ENCODE measurements around the gene TUBB1.
"Not testable (repeated sequence)": the region's sequence is repeated elsewhere in the genome, so short reads cannot be mapped to it uniquely, and the experiment has no call there.

Gene TUBB1

DNA sequence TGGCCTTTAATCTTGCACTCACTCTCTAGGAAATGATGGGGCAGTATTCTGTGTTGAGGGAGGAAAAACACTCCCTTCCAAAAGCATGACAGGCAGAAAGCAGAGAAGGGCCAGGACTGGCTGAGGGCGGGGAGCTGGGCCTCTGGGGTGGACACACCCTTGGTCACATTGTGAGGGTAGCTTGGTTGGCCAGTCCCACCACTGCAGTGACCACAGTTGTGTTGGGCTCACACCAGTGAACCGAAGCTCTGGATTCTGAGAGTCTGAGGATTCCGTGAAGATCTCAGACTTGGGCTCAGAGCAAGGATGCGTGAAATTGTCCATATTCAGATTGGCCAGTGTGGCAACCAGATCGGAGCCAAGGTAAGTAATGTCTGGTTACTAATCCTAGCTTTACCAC, at the start of gene TUBB1:
TSS of gene TUBB1 (plus strand) at position 213 of the 400 bp plus-strand sequence. CDS start at position 307, 94 bp downstream.
- DNase-seq = no peak

DNA sequence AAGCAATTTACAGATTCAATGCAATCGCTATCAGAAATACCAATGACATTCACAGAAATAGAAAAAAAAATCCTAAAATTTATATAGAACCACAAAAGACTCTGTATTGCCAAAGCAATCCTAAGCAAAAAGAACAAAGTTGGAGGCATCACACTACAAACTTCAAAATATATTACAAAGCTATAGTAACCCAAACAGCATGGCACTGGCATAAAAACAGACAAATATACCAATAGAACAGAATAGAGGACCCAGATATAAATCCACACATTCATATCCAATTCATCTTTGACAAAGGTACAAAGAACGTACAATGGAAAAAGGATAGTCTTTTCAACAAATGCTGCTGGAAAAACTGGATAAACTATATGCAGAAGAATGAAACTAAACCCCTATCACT, 49.8 kb upstream of the TUBB1 start:
- DNase-seq = no peak

DNA sequence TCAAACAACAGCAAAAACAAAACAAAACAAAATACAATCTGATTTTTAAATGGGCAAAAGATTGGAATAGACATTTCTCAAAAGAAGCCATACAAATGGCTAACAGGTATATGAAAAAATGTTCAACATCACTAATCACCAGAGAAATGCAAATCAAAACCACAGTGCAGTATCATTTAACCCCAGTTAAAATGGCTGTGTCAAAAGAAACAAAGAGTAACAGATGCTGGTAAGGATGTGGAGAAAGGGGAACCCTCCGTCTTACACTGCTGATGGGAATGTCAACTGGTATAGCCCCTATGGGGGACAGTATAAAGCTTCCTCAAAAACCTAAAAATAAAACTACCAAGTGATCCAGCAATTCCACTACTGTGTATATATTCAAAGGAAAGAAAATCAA, 49.1 kb upstream of the TUBB1 start:
- DNase-seq = no peak

DNA sequence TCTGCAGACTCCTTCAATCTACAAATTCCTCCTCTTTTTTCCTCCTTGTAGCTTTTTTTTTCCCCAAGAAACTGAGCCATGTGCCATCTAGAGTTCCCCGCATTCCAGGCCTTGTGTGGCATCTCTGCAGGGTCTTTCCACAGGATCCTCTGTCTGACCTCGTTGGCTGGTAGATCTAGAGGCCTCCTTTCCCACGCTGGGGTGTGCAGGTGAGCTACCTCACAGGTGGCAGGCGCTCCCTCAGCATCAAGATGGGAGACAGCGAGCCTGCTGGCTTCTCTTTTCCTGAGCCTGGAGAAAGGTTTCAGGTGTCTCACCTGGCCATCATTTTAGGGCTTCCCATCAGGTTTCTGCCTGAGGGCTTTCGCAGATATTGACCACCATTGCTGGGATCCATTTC, 47.8 kb upstream of the TUBB1 start:
- DNase-seq = no peak

DNA sequence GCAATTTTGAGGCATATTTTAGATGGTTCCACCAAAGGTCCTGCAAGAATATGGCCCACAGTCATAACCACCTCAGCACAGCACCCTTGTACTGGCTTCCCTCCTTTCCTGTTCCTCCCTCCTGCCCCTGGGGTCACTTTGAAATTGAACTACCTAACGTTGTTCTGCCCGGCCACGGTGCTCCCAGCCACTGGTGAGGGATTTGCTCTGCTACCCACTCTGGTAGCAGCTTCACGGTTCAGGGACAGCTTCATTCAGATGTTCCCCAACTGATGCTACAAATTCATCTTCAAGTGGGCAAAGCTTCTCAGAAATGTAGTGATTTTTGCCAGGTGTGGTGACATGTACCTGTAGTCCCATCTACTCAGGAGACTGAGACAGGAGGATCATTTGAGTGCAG, 46.0 kb upstream of the TUBB1 start:
- DNase-seq = no peak

DNA sequence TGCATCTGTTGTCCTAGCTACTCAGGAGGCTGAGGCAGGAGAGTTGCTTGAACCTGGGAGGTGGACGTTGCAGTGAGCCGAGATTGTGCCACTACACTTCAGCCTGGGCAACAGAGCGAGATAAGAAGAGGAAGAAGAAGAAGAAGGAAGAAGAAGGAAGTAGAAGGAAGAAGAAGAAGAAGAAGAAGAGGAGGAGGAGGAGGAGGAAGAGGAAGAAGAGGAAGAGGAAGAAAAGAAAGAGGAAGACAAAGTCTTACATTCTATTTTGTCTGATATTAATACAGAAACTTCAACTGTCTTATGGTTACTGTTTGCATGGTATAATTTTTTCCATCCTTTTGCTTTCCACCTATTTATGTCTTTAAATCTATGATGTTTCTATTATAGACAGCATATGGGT, 45.4 kb upstream of the TUBB1 start:
- DNase-seq = no peak

DNA sequence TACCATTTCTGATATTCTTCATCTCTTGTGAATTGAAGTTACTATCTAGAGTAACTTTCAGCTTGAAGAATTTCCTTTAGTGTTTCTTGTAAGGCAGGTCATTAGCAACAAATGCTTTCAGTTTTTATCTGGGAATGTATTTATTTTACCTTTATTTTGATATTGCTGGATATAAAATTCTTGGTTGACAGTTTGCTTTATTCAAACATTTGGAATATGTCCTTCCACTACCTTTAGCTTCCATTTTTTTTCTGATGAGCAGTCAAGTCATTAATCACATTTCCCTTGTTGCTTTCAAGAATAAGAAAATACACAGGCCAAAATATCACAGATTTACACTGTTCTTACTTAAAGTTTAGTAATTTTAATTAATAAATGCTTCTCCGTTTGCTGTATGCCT, 43.9 kb upstream of the TUBB1 start:
- DNase-seq = no peak

DNA sequence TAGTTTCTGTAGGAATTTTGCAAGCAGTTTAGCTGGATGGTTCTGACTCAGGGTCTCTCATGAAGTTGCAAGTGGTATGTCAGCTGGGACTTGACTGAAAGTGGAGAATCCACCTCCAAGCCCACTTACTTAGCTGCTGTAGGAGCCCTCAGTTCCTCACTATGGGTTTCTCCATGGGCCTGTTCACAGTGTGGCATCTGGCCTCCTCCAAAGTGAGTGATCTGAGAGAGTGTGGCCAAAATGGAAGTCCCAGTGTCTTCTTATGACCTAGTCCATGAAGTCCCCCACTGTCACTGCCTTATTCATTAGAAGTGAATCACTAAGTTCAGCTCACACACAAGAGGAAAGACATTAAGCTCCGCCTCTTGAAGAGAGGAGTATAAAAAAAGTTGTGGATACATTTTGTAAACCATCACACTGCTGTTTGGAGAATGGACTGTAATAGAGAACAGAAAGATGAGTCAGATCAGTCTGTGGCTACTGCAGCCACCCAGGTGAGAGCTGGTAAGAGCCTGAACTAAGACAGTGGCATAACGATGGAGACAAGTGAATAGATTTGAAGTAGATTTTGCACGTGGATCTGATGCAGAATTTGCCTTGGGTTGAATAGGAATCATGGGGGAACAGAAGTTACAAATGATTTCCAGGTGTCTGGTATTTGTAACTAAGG, 43.0 kb upstream of the TUBB1 start:
- no peak for DNase-seq

DNA sequence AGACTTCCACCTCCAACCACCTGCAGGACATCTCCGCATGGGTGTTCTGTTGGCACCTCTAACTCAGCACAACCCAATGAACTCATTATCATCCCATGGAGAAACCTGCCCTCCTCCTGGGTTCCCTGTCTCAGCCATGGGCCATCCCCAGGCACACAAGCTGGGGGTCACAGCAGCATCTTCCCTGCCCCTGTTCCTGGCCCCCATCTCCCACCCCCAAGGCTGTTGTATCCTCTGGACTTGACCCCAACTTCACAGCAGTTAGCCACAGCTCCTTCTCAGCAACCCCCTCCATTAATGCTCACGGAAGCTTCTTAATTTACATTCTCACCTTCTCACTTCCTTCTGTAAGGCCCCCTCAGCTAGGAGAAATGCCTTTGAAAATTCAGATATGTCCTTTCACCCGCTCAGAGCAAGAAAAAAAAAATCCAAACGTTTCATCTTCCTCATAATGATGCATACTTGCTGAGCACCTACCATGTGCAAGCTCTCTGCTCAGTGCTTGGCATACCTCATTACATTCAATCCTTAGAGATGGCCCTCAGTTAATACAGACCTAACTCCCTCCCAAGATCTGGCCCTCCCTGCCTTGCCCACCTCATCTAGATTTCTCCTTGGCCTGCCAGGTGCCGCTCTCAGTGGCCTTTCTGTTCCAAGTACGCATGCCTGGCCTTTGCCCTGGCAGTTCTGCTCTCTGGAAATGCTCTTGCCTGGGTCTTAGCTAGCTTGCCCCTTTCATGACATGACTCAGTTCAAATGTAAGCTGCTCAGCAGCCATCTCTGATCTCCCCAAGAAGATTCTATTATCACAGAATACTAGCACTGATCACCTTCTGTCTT, 40.7 kb upstream of the TUBB1 start:
- no peak for DNase-seq

DNA sequence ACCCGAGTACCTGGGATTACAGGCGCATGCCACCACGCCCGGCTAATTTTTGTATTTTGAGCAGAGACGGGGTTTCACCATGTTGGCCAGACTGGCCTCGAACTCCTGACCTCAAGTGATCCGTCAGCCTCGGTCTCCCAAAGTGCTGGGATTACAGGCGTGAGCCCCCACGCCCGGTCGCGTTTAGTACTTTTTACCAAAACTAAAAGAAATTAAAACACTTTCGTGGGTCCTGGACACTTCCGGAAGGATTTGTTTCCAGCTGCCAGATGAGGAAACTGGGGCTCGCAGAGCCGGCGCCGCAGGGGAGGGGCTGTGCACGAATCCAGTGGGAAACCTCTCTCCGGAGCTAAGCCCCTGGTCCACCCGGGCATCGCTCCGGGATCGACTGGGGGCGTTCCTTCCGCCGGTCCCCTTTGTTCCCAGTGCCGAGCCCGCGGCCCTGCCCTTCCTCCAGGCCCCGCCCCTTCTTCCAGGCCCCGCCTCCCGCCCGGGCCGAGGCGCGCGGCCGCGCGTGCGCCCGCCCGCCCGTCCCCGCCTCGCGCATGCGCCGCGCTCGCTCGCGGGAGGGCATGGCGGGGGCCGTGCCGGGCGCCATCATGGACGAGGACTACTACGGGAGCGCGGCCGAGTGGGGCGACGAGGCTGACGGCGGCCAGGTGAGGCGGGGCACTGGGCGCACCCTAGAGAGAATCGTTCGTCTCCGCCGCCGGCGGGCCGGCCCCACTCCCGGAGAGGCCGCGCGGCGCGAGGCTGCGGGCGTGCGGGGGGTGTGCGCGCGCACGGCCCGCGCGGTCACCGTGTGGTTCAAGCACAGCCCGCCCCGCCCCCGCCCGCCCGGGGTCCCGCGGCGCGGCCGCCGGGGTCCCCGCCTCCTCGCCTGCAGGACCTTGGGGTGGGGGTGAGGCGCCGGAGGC, 38.3 kb upstream of the TUBB1 start, which contains the start of gene NELFCD:
TSS of gene NELFCD (plus strand) at position 546 of the 917 bp plus-strand sequence. CDS start at position 600, 54 bp downstream.
- peak; percentile 79 for DNase-seq

DNA sequence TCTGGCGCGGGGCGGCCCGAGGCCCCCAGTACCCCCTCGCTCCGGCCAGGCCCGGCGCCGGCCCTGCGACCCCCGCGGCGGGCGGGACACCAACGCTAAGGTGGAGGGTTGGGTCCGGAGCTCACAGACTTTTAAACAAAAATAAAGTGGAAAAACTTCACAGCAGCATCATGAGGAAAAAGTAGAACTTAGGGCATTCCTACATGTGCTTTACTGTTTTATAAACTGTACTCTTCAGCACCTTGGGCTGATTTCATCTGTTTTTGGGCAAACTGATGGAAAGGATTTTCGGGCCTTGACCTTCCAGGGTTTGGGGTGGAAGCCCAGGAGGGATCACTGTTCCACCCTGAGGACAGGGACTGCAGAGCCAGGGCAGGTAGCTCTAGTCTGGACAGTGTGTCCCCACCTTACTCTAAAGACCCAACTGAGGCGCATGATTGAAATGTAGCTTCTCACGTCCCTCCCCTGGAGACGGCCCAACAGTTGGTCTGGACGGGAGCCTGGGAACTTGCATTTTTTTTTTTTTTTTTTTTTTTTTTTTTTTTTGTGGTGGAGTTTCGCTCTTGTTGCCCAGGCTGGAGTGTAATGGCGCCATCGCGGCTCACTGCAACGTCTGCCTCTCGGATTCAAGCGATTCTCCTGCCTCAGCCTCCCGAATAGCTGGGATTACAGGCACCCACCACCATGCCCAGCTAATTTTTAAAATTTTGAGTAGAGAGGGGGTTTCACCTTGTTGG, 37.4 kb upstream of the TUBB1 start:
- no peak for DNase-seq

DNA sequence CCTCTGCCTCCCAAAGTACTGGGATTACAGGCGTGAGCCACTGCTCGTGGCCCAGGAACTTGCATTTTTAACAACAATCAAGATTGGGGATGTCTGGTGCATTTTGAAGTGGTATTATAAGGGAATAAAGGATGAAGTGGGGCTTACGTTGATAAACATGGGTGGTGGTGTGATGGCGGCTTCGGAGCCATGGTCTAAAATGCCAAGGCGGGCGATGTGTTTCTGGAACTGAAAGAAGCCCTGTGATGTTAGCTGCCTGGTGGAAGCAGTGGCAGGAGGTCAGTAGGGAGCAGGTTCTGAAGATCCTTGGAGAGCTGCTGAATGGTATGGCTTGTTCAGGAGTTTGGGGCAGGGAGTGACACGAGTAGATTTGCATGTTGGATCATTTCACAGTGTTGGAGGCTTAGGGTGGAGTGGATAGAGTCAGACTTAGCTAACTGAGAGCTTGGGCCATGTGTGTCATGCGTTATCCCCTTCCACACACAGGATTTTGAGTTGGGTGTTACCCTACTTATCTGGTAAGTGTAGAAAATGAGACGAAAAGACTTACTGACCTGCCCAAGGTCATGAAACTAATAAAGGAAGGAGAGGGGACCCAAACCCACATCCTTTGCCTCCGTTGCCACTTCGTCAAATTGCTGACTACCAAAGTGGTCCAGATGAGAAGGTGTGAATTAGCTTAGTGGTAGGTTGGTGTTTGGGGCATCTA, 36.7 kb upstream of the TUBB1 start:
- DNase-seq = no peak

DNA sequence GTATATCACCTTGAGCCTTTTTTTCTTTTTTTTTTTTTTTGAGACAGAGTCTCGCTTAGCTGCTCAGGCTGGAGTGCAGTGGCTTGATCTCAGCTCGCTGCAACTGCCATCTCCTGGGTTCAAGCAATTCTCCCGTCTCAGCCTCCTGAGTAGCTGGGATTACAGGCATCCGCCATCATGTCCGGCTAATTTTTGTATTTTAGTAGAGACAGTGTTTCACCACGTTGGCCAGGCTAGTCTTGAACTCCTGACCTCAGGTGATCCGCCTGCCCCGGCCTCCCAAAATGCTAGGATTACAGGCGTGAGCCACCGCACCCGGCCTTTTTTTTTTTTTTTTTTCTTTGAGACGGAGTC, 36.1 kb upstream of the TUBB1 start:
- not testable (repeated sequence) for DNase-seq

DNA sequence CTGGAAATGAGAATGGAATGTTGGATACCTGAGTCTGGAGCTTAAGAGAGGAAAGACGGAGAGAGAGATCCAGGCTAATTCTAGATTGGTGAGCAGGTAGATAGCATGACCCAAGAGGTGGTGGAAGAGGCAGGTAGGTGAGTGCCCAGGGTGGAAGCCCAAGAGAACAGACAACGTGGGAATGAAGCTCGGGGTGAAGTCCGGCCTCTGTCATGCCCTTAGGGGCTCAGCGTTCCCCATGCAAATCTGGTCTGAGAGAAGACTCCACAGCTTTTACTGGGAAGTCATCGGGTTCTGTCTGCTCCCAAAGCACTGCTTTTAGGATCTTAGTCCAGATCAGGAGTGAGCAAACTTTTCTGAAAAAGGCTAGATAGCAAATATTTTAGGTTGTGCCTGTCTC, 34.5 kb upstream of the TUBB1 start:
- DNase-seq = no peak

DNA sequence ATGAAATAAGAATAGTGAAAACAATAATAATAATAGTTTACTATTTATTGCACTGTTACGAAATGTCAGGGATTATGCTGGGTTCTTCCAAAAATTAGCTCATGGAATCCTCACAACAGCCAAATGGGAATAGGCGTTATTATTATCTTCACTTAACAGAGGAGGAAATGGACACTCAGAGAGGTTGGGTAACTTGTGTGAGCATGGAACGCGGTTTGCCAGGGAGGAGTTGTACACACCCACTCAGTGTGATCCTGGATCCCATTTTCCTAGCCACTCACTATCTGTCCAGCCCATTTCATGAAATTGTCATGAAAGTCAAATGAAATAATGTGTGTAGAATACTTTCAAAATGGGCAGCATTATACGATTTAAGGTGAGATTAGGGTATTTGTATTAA, 33.6 kb upstream of the TUBB1 start:
- DNase-seq = no peak

DNA sequence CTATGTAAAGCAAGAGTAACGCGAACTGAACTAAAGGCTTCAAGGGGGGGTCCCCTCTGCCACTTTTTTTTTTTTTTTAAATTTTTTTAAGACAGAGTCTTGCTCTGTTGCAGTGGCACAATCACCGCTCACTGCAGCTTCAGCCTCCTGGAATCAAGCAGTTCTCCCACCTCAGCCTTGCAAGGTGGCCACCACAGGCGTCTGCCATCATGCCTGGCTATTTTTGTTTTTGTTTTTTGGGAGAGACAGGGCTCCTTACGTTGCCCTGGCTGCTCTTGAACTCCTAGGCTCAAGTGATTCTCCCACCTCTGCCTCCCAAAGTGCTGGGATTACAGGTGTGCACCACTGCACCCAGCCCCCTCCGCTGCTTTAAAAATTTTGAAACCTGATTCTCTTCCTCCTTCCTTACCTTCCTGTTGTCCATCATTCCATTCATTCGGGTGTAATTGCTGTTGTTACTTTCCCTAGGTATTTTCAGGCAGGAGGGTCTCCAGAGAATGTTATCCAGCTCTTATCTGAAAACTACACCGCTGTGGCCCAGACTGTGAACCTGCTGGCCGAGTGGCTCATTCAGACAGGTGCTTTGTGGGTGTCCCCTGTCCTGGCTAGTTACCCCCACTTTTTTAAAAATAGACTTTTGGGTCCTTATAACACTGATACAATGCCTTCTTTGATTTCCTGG, 32.8 kb upstream of the TUBB1 start:
- no peak for DNase-seq

DNA sequence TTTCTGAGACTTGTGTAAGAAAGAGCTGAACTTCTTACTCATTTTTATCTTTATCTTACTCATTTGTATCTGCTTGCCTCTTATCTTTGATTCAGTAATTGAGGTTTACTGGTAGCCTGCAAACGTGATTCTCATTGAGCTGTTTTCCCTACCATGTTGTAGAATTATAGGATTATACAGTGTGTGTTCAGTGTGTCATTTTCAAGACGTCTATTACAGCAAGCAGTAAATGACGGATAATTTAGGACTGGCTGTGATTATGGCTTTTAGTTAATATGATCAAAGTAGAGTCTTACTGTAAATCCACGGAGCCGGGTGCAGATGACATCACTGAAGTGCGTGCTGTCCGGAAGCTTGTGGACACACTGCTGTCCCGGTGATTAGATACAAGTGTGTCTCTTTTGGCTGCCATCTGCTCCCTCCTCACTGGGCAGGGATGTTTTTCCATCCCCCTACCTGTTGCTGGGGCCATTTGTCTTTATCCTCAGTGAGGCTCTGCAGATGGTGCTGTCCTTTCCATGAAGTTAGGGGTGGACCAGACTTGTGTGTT, 32.2 kb upstream of the TUBB1 start:
- no peak for DNase-seq

DNA sequence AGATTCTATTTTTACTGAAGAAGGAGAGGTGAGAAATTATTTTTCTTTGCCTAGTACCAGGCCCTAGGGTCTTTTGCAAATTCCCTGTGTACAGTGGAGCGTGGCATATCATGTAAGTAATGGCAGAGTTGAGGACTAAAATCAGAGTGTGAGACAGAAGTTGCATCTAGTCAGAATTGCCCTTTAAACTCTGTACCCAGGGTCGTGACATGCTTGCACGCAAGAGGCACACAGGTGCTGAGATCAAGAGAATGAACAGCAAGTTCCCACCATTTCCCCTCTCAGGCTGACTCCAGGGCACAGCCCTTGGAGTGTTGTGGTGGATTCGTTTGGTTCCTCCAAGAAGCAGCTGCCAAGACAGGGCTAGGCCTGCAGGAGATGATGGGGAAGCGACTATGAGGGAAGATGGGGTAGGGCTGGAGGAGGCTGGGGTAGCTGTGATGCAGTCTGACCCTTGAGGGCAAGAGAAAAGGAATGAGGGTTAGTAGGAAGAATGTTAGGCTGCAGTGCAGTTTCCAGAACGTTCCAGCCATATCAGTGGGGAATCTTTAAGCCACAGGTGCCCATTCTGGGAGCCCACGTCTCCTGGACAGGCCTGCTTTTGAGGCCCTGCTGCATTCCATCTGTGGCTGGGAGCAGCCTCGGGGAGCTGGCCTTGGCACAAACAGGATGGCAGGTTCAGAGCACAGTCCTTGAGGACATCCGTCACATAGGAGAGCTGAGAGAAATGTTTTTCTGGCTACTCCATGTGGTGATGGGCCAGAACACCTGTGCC, 31.3 kb upstream of the TUBB1 start:
- DNase-seq = no peak

DNA sequence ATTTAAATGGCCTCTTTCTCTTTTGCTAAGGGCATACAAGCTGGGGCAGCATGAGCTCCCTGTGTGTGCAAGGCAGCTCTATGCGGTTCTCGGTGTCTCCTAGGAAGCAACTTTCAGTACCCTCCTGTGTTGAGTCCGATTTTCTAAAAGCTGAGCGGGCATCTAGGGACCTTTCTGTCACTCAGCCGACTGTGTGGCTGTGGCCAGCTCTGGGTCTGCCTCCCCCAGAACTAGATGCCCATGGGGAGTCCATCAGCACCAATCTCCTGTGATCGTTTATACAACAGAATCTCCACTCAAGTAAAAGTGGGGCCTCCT, 30.7 kb upstream of the TUBB1 start:
- DNase-seq = no peak

DNA sequence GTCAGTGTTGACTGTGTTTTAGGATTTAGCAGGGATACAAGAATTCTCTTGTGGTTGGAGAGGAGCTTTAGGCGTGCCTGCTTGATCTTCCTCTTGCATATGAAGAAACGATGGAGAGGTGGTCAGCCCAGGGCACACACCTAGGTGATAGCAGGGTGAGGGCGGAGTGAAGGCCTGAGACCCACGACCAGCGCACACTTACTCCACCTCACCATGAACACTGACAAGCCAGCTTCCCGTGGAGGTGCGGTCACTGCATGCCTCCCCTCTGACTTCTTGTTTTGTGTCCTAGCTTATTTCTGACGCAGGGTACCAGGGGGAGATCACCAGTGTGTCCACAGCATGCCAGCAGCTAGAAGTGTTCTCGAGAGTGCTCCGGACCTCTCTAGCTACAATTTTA, 30.0 kb upstream of the TUBB1 start:
- DNase-seq = no peak
